HG03196 (cell line): ENCODE measurements around the gene LRP11.
"Not testable (repeated sequence)": the region's sequence is repeated elsewhere in the genome, so short reads cannot be mapped to it uniquely, and the experiment has no call there.

Source experiments
- ATAC-seq: cut with Tn5 transposase; IDR thresholded peaks from one replicate; pipeline ENCODE4 v1.9.1; 2021; ENCODE audit not compliant: unreplicated experiment

The LRP11 gene

DNA sequence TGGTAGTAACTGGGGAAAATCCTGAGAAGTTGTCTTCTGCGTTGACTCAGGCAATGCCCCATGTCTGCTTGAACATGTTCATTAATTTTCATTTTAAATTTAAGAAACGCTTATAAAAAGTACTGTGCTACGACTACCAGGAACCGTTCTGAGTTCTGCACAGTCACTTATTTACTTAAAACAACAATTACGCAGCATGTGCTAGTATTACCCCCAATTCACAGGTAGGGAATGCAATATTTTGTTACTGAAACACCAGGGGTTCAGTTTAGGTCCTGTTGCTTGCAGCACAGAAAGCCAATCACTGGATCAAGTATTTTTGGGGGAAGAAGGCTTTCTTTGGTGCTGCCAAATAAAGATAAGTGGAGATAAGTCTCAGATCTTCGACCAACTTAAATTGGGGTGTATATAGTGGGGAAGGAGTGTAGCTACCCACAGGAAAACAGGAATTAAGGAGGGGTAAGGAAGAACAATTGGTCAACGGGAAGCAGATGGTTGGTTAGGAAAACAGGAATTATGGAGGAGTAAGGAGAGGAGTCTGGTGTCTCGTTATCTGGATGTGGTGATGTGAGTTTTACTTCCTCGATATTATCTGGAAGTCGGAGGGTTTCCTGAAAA is 5.2 kb upstream of the LRP11 start:
- no peak for ATAC-seq

- ATAC-seq: no peak
Measured at GRCh38 chr6:149867876-149868640, 3.9 kb upstream of the LRP11 start.

GRCh38 chr6:149864578-149865535 is 698 bp upstream of the LRP11 start:
- no peak for ATAC-seq

GRCh38 chr6:149862922-149863697 is 1.0 kb downstream of the LRP11 start:
- ATAC-seq: peak; percentile 27

DNA sequence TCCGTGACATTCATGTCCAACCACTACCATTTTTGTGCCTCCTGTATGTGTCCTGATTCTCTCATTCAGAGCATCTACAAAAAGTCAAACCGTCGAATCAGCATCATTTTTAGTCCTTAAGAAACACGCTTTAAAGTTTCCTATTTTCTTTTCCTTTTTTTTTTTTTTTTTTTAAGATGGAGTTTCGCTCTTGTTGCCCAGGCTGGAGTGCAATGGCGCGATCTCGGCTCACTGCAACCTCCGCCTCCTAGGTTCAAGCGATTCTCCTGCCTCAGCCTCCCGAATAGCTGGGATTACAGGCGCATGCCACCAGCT is 1.8 kb downstream of the LRP11 start:
- ATAC-seq: not testable (repeated sequence)

DNA sequence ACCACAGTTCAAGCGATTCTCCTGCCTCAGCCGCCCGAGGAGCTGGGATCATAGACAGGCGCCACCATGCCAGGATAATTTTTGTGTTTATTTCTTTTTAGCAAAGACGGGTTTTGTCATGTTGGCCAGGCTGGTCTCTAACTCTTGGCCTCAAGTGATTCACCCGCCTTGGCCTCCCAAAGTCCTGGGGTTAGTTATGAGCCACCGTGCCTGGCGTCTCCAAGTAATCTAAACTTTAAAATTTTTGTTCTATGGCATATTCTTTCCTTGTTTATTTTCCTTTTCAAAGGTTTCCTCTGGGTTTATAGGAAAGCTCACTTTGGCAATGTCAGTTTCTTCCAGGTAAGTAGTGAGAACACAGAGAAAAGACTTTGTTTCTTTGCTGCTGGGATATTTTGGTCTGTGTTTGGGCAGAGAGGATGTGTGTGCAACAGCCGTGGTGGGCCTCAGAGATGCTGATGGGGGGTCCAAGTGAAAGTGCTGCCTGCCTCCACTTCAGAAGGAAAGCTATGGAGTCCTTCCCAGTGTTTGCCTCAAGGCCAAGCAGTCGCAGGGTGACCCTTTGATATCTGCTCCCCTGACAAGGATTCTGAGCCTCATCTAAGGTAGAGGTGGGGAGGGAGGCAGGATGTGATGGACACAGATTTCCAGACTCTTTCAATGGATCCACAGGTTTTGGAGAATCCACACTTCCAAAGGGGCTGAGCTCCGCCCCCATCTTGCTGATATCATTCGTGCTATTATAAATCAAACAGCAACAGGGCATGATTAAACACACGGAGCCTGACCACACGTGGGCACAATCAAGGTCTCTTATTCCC is 2.3 kb downstream of the LRP11 start:
- ATAC-seq: no peak

GRCh38 chr6:149860834-149861602 is 3.1 kb downstream of the LRP11 start:
- no peak for ATAC-seq

DNA sequence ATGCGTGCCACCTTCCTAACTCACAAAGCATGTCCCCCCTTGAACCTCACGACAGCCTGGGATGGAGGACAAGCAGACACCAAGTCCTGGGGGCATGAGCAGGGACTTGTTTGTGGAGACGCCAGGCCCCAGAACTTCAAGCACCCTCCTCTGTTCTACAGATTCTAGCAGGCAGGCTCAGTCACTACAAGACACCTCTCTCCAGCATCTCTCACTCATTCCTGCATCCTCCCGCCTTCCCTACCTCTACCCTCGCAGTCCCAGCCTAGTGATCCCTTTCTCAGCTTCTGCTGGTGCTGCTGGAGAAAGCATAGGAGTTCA is 3.7 kb downstream of the LRP11 start:
- ATAC-seq: no peak

DNA sequence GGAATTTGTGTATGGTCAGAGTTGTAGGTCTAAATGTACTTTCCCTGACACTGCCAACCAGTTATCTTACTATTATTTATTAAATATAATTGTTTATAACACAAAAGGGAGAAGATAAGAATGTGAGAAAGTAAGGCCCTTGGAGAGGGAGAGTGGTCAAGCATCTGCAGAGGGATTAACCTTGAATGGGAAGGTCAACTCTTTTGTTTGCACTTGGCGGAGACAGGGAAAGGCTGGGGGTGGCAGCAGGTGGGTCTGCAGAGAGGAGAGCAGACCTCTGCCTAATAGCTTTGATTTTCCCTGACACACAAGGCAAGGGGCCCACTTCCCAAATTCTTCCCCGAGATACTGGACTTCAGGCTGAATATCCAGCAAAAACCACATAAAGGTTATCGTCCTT is 4.2 kb downstream of the LRP11 start:
- no peak for ATAC-seq

DNA sequence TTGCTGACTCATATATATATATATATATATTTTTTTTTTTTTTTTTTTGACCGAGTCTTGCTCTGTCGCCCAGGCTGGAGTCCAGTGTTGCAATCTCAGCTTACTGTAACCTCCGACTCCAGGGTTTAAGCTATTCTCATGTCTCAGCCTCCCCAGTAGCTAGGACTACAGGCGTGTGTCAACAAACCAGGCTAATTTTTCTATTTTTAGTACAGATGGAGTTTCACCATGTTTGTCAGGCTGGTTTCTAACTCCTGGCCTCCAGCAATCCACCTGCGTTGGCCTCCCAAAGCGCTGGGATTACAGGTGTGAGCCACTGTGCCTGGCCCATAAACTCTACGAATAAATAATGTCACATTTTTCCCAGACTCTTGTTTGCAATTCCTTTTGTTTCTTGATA is 4.8 kb downstream of the LRP11 start:
- no peak for ATAC-seq

DNA sequence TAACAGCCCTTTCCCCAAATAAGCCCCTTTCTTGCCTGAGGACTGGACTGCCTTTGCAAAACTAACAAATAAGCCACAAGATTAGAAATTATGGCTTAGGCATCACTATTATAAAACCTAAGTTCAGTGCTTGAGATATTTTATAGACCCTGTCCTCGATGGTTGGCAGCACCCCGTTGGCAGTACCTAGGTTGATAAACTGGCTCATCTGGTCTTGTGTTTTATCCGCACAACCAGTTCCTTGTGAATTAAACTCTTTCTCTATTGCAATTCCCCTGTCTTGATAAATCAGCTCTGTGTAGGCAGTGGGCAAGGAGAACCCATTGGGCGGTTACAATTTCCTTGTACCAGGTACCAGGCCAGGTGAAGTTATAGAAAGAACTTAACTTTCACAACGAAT is 6.6 kb downstream of the LRP11 start:
- no peak for ATAC-seq

- ATAC-seq: no peak
Measured at GRCh38 chr6:149856256-149856994, 7.7 kb downstream of the LRP11 start.

GRCh38 chr6:149855741-149856140 is 8.4 kb downstream of the LRP11 start:
- ATAC-seq: no peak

DNA sequence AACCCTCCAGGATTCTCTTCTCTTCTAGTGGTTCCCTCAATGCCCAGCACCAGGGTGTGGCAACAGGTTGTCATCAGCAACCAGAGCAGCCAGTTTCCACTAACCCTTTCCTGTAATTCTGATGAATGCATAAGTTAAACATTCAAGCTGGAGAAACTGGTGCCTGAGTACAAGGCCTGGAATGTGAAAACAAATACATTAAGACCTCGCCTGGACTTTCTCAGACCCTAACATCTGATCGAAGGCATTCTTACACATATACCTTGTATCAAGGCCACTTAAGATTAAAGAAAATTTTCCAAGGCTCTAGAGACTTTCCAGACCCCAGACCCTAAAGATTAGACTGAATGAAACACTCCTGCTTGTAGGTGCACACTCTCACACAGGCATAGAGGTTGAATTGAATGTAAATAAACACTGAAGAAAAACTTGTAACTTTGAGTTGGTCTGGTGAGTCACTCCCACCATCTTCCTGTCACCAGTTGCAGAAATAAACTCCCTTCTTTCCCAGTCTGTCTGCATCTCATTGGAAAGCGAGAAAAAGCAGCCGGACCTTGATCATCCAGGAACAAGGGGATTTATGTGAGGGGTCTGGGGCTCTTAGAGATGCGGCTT is 9.0 kb downstream of the LRP11 start:
- no peak for ATAC-seq

GRCh38 chr6:149854532-149854931 is 9.6 kb downstream of the LRP11 start:
- no peak for ATAC-seq

- not testable (repeated sequence) for ATAC-seq
Measured at GRCh38 chr6:149854017-149854416, 10.1 kb downstream of the LRP11 start.

- no peak for ATAC-seq
Measured at GRCh38 chr6:149852881-149853280, 11.3 kb downstream of the LRP11 start.

DNA sequence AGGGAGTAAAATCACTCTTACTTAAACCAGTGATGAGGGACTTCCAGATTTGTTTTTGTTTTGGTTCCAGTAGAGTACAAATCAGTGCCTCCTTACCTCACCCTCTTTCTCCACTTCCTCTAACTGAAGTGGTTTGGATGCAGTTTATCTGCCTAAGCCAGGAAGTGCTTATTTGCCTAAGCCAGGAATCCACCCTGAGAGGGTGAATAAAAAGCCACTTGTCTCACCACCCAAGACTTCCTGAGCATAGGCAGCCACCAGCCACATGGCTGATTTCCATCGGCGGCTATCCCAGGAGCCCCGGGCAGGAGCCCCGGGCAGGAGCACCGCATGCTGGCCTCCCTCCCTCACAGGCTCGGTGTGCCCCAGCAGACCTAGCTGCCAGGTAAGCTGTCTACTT is 12.0 kb downstream of the LRP11 start:
- ATAC-seq: no peak
